Duodenal mucosa (tissue), 2 donors: Measurements from ENCODE around the gene UNC79.

ENCODE experiments used
- H3K27ac ChIP-seq: one replicate; pipeline ENCODE4 v1.7.0; 2013; ENCODE audit warnings: low read depth, low read length
- H3K27me3 ChIP-seq, 2 donors: one replicate each; pipeline ENCODE4 v1.7.0; 2013; ENCODE audit warnings: low read length in 2 of 2, control low read depth in 1 of 2; ENCODE audit not compliant: insufficient read depth in 2 of 2, control insufficient read depth in 1 of 2
- H3K36me3 ChIP-seq, 2 donors: one replicate each; pipeline ENCODE4 v1.7.0; 2013; ENCODE audit warnings: low read length in 2 of 2, control low read depth in 1 of 2; ENCODE audit not compliant: insufficient read depth in 2 of 2, control insufficient read depth in 1 of 2
- H3K4me1 ChIP-seq, 2 donors: one replicate each; pipeline ENCODE4 v1.7.0; 2013; ENCODE audit warnings: low read length in 2 of 2, control low read depth in 1 of 2; ENCODE audit not compliant: insufficient read depth in 2 of 2, control insufficient read depth in 1 of 2
- H3K4me3 ChIP-seq, 2 donors: one replicate each; pipeline ENCODE4 v1.7.0; 2013; ENCODE audit warnings: low read length in 2 of 2, low read depth in 1 of 2
- H3K9ac ChIP-seq, 2 donors: one replicate each; pipeline ENCODE4 v1.7.0; 2013; ENCODE audit warnings: low read length in 2 of 2, low read depth in 1 of 2
- H3K9me3 ChIP-seq, 2 donors: one replicate each; pipeline ENCODE4 v1.7.0; 2013; ENCODE audit warnings: low read length in 2 of 2, control low read depth in 1 of 2; ENCODE audit not compliant: control insufficient read depth in 1 of 2

UNC79 gene

GRCh38 chr14:93643676-93644075, 212.9 kb downstream of the UNC79 start:
- H3K4me1 ChIP-seq, result no peaks in the 10 kb centered on the region
- no peaks in the 10 kb centered on the region for H3K27me3 ChIP-seq
- H3K27ac ChIP-seq, result no peak overlapping the region
- H3K4me3 ChIP-seq, result no peak overlapping the region
- H3K9ac ChIP-seq, result no peak overlapping the region
- no peaks in the 10 kb centered on the region for H3K9me3 ChIP-seq
- no peaks in the 10 kb centered on the region for H3K36me3 ChIP-seq

DNA sequence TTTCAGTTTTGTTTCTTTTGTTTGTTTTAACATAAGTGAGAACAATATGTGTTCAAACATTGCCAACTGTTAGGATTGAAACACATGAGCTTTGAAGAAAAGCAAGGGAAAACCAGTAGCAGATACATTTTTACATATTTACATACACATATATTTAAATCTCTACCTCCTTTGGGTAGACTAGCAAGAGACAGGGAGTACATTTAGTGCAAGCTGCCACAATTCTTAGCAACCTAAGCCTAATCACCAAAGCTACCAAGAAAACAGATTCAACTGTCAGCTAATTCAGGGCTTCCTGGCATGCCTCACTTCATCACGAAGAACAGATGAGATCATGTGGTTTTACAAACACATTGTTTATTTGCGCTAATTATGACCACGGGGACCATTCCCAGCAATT, 214.5 kb downstream of the UNC79 start:
- Histone ChIP-seq H3K36me3 (no peaks in the 10 kb centered on the region), H3K4me1 (no peaks in the 10 kb centered on the region), H3K27ac (no peak overlapping the region), H3K9ac (no peak overlapping the region), H3K9me3 (no peaks in the 10 kb centered on the region), H3K27me3 (no peaks in the 10 kb centered on the region), H3K4me3 (no peak overlapping the region)

- Histone ChIP-seq H3K4me1 (no peaks in the 10 kb centered on the region), H3K4me3 (no peak overlapping the region), H3K36me3 (no peaks in the 10 kb centered on the region), H3K9me3 (no peaks in the 10 kb centered on the region), H3K27me3 (no peaks in the 10 kb centered on the region), H3K9ac (no peak overlapping the region), H3K27ac (no peak overlapping the region)
Measured at GRCh38 chr14:93648440-93649168, 217.9 kb downstream of the UNC79 start.

DNA sequence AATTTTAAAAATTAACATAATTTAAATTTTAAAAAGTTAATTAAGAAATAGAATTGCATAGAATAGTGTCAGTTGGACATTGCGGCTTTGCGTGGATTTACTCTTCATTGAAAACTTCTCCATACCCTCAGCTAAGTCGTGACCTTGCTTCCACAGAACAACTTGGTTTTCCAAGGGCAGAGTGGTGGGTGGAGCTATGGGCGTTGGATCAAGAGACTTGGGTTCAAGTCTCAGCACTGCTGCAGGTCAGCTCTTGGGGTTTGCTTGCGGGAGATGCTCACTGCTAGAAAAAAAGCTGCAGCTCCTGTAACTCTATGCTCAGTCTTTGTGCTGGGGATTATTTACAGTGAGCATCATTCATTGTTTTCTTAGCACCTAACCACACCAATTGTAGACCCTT, 223.9 kb downstream of the UNC79 start:
- no peak overlapping the region for H3K9ac ChIP-seq
- H3K27me3 ChIP-seq, result peaks cover 2 to 3% of the 10 kb centered on the region in 2 donors
- H3K4me1 ChIP-seq, result peaks cover 0 to 2% of the 10 kb centered on the region in 2 donors
- no peak overlapping the region for H3K27ac ChIP-seq
- H3K4me3 ChIP-seq, result no peak overlapping the region
- no peaks in the 10 kb centered on the region for H3K36me3 ChIP-seq
- no peaks in the 10 kb centered on the region for H3K9me3 ChIP-seq

DNA sequence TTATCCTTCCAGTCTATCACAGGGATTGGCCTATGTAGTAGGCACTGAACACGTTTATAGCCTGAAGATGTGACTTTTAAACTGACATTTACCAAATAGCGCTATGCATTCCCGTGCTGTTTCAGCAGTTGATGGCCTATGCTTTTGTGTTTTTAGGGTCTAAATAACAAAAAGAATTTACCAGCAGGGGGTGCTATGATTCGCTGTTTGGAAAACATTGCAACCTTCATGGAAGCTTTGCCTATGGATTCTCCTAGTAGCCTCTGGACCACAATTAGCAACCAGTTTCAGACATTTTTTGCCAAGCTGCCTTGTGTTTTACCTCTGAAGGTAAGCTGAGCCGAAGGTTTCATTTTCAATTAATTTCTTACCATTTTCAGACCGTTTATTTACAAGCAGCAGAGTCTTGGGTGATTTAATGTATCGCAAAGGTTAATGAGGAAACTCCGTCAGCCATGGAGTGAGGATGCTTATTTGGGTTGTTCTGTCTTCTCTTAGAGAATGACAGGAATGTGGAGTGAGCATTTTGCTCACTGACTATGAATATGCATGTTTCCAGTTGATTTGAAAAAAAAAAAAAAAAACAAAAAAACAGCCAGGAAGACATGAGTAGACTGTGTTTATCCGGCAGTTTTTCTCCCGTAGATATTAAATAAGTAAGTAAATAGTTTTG, 224.5 kb downstream of the UNC79 start:
- Histone ChIP-seq H3K27me3 (peaks cover 2 to 3% of the 10 kb centered on the region in 2 donors), H3K9me3 (no peaks in the 10 kb centered on the region), H3K4me3 (no peak overlapping the region), H3K9ac (peak overlapping the region in 1 of 2 donors; percentile 6), H3K4me1 (peaks cover 0 to 2% of the 10 kb centered on the region in 2 donors), H3K36me3 (no peaks in the 10 kb centered on the region), H3K27ac (no peak overlapping the region)

GRCh38 chr14:93657875-93658274, 227.1 kb downstream of the UNC79 start:
- Histone ChIP-seq H3K4me3 (no peak overlapping the region), H3K36me3 (no peaks in the 10 kb centered on the region), H3K27ac (no peak overlapping the region), H3K9ac (no peak overlapping the region), H3K27me3 (peaks cover 2 to 3% of the 10 kb centered on the region in 2 donors), H3K9me3 (no peaks in the 10 kb centered on the region), H3K4me1 (peaks cover 0 to 2% of the 10 kb centered on the region in 2 donors)

- Histone ChIP-seq H3K36me3 (no peaks in the 10 kb centered on the region), H3K9ac (no peak overlapping the region), H3K4me1 (no peaks in the 10 kb centered on the region), H3K27me3 (no peaks in the 10 kb centered on the region), H3K4me3 (no peak overlapping the region), H3K27ac (no peak overlapping the region), H3K9me3 (peaks cover 0 to 11% of the 10 kb centered on the region in 2 donors)
Measured at GRCh38 chr14:93663317-93663716, 232.6 kb downstream of the UNC79 start.

DNA sequence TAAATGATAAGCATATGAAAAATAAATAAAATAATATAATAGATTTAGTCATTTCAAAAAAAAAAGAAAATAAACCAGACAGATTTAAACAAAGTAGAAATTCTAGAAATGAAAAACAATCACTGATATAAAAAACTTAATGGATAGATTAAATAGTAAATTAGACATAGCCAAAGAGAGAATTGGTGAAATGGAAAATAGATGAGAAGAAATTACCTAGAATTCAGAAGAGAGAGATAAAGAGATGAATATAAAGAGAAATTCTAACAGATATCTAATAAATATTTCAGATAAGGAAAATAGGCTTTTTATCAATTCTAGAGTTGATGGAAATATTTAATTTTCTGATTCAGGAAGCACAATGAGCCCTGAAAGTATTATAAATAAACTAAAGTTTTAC, 234.4 kb downstream of the UNC79 start:
- Histone ChIP-seq H3K4me1 (no peaks in the 10 kb centered on the region), H3K4me3 (no peak overlapping the region), H3K27me3 (no peaks in the 10 kb centered on the region), H3K36me3 (no peaks in the 10 kb centered on the region), H3K9me3 (peaks cover 0 to 11% of the 10 kb centered on the region in 2 donors), H3K9ac (no peak overlapping the region), H3K27ac (no peak overlapping the region)

- Histone ChIP-seq H3K9me3 (peaks cover 0 to 5% of the 10 kb centered on the region in 2 donors), H3K27ac (no peak overlapping the region), H3K4me3 (no peak overlapping the region), H3K27me3 (no peaks in the 10 kb centered on the region), H3K36me3 (no peaks in the 10 kb centered on the region), H3K4me1 (no peaks in the 10 kb centered on the region), H3K9ac (no peak overlapping the region)
Measured at GRCh38 chr14:93669632-93670031, 238.9 kb downstream of the UNC79 start.

DNA sequence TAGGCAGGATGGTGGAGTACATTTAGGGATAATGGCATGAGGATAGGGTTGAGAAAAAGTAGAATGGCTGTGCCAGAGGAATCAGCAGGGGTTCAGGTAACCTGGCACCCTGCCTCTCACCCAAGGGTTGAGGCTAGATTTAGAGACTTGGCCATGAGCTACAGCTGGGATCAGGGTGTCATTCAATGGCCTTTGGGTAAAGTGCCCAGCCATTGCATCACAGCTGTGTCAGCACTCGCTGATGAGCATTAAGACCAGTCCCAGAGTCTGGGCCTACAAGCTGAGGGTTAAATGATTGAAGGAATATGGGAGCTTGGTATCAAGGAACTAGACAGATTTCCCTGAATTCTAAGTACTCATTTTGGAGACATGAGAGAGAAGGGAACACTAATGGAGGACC, 243.6 kb downstream of the UNC79 start:
- H3K4me1 ChIP-seq, result no peaks in the 10 kb centered on the region
- no peaks in the 10 kb centered on the region for H3K36me3 ChIP-seq
- no peaks in the 10 kb centered on the region for H3K27me3 ChIP-seq
- no peak overlapping the region for H3K4me3 ChIP-seq
- H3K27ac ChIP-seq, result no peak overlapping the region
- H3K9ac ChIP-seq, result no peak overlapping the region
- H3K9me3 ChIP-seq, result no peaks in the 10 kb centered on the region
